OCI-LY7 (cell line): Measurements from ENCODE around the gene LIMK1.

Experiments
- EZH2phosphoT487 ChIP-seq: fragments of 200-600 bp; sonication (generic); IDR thresholded peaks from 2 replicates; pipeline ENCODE4 v1.6.1; 2018; ENCODE audit warnings: low read depth, borderline replicate concordance, mild to moderate bottlenecking, mixed run types, antibody characterized with exemption, low read length, moderate library complexity, mixed read lengths
- TF ChIP-seq, protein P1 (sequence below): fragments of 200-600 bp; sonication (generic); conservative IDR thresholded peaks from 2 replicates; pipeline ENCODE4 v1.5.1; 2014; ENCODE audit warnings: mild to moderate bottlenecking, antibody characterized with exemption, low read length, moderate library complexity, mixed read lengths

DNA sequence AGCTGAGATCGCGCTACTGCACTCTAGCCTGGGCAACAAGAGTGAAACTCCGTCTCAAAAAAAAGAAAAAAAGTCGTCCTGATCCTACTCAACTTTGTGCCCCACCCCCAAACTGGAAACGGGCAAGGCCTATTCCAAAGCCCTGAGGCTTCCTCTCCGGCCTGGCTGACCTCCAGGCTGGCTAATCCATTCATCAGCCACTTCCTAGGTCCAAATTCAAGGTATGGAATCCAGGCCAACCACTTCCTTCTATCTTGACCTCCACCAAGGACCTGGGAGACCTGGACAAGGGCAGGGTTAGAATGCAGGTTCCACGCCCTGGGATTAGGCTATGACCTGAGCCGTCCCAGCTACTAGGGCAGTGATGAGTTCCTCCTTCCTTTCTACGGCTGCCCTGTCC is 70.1 kb downstream of the LIMK1 start:
- TF ChIP-seq, protein P1, sequence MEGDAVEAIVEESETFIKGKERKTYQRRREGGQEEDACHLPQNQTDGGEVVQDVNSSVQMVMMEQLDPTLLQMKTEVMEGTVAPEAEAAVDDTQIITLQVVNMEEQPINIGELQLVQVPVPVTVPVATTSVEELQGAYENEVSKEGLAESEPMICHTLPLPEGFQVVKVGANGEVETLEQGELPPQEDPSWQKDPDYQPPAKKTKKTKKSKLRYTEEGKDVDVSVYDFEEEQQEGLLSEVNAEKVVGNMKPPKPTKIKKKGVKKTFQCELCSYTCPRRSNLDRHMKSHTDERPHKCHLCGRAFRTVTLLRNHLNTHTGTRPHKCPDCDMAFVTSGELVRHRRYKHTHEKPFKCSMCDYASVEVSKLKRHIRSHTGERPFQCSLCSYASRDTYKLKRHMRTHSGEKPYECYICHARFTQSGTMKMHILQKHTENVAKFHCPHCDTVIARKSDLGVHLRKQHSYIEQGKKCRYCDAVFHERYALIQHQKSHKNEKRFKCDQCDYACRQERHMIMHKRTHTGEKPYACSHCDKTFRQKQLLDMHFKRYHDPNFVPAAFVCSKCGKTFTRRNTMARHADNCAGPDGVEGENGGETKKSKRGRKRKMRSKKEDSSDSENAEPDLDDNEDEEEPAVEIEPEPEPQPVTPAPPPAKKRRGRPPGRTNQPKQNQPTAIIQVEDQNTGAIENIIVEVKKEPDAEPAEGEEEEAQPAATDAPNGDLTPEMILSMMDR = no peak
- TF ChIP-seq EZH2phosphoT487 = no peak
